GM19238 (cell line): ENCODE data around the gene SERPINA1.
"Not testable (repeated sequence)": the region's sequence is repeated elsewhere in the genome, so short reads cannot be mapped to it uniquely, and the experiment has no call there.

ENCODE experiments used
- DNase-seq: peaks from one replicate; pipeline ENCODE4 v3.0.0; 2011; ENCODE audit warnings: low spot score; ENCODE audit not compliant: insufficient read length

Gene SERPINA1

GRCh38 chr14:94346841-94347240 is 41.6 kb downstream of the SERPINA1 start:
- DNase-seq: no peak

GRCh38 chr14:94346065-94346786 is 42.2 kb downstream of the SERPINA1 start:
- not testable (repeated sequence) for DNase-seq

GRCh38 chr14:94345344-94346064 is 42.9 kb downstream of the SERPINA1 start:
- no peak for DNase-seq

- no peak for DNase-seq
These were observed 44.0 kb downstream of the SERPINA1 start for GRCh38 chr14:94344389-94344788.

GRCh38 chr14:94343238-94344005 is 45.0 kb downstream of the SERPINA1 start:
- no peak for DNase-seq

GRCh38 chr14:94342334-94342934 is 46.0 kb downstream of the SERPINA1 start:
- no peak for DNase-seq

- no peak for DNase-seq
These were observed 46.6 kb downstream of the SERPINA1 start for GRCh38 chr14:94341656-94342333.

GRCh38 chr14:94340533-94340932 is 47.9 kb downstream of the SERPINA1 start:
- no peak for DNase-seq

- DNase-seq: no peak
These were observed 50.4 kb downstream of the SERPINA1 start for GRCh38 chr14:94338023-94338422.

- no peak for DNase-seq
These were observed 51.1 kb downstream of the SERPINA1 start for GRCh38 chr14:94337274-94337673.

GRCh38 chr14:94334872-94335271 is 53.5 kb downstream of the SERPINA1 start:
- no peak for DNase-seq

- DNase-seq: no peak
These were observed 55.8 kb downstream of the SERPINA1 start for GRCh38 chr14:94332587-94332986.

- no peak for DNase-seq
These were observed 56.3 kb downstream of the SERPINA1 start for GRCh38 chr14:94332063-94332583.

- DNase-seq: no peak
These were observed 56.9 kb downstream of the SERPINA1 start for GRCh38 chr14:94331462-94331861.

GRCh38 chr14:94330857-94331256 is 57.5 kb downstream of the SERPINA1 start:
- no peak for DNase-seq

- no peak for DNase-seq
These were observed 58.0 kb downstream of the SERPINA1 start for GRCh38 chr14:94330432-94330831.

GRCh38 chr14:94329857-94330256 is 58.5 kb downstream of the SERPINA1 start:
- no peak for DNase-seq

GRCh38 chr14:94328196-94328595 is 60.2 kb downstream of the SERPINA1 start:
- no peak for DNase-seq
